ENCODE measurements around the gene NDUFAF8.

The NDUFAF8 gene

GRCh38 chr17:81238815-81239713, at the start of gene NDUFAF8, which contains the start of gene TEPSIN:
TSS of gene NDUFAF8 (plus strand) at chr17:81239318. CDS start at chr17:81239364, 46 bp downstream.
TSS of gene TEPSIN (minus strand) at chr17:81239055. CDS start at chr17:81239033, 22 bp downstream.
- peak; percentile 94 for DNase-seq (ENCODE audit: low read depth, low spot score)

- no peak for DNase-seq (ENCODE audit: low read depth, low spot score)
Observed at GRCh38 chr17:81189670-81190530, 49.2 kb upstream of the NDUFAF8 start.

- DNase-seq (ENCODE audit: low read depth, low spot score) = no peak
Observed at GRCh38 chr17:81190591-81190990, 48.5 kb upstream of the NDUFAF8 start.

GRCh38 chr17:81191116-81191515, 48.0 kb upstream of the NDUFAF8 start:
- DNase-seq (ENCODE audit: low read depth, low spot score) = no peak

GRCh38 chr17:81191646-81192045, 47.5 kb upstream of the NDUFAF8 start:
- DNase-seq (ENCODE audit: low read depth, low spot score) = no peak

- DNase-seq (ENCODE audit: low read depth, low spot score) = no peak
Observed at GRCh38 chr17:81192386-81193050, 46.6 kb upstream of the NDUFAF8 start.

GRCh38 chr17:81193051-81193410, 46.1 kb upstream of the NDUFAF8 start:
- no peak for DNase-seq (ENCODE audit: low read depth, low spot score)

- DNase-seq (ENCODE audit: low read depth, low spot score) = no peak
Observed at GRCh38 chr17:81193470-81194224, 45.5 kb upstream of the NDUFAF8 start.

- no peak for DNase-seq (ENCODE audit: low read depth, low spot score)
Observed at GRCh38 chr17:81194225-81194760, 44.8 kb upstream of the NDUFAF8 start.

GRCh38 chr17:81194941-81195901, 43.9 kb upstream of the NDUFAF8 start:
- DNase-seq (ENCODE audit: low read depth, low spot score) = no peak

- no peak for DNase-seq (ENCODE audit: low read depth, low spot score)
Observed at GRCh38 chr17:81195941-81196495, 43.1 kb upstream of the NDUFAF8 start.

GRCh38 chr17:81196505-81197408, 42.4 kb upstream of the NDUFAF8 start:
- no peak for DNase-seq (ENCODE audit: low read depth, low spot score)

- no peak for DNase-seq (ENCODE audit: low read depth, low spot score)
Observed at GRCh38 chr17:81197409-81197795, 41.7 kb upstream of the NDUFAF8 start.

- no peak for DNase-seq (ENCODE audit: low read depth, low spot score)
Observed at GRCh38 chr17:81197831-81198490, 41.2 kb upstream of the NDUFAF8 start.

GRCh38 chr17:81198826-81199481, 40.2 kb upstream of the NDUFAF8 start:
- DNase-seq (ENCODE audit: low read depth, low spot score) = no peak

GRCh38 chr17:81199482-81199830, 39.7 kb upstream of the NDUFAF8 start:
- no peak for DNase-seq (ENCODE audit: low read depth, low spot score)

GRCh38 chr17:81200201-81200600, 38.9 kb upstream of the NDUFAF8 start:
- no peak for DNase-seq (ENCODE audit: low read depth, low spot score)
